Natural killer cell (primary cell): ENCODE data around the gene KBTBD3. TPM values are rescaled to one million over a fixed set of nuclear protein-coding genes. Genes with fewer than 3 reads are reported as not detected.

Source experiments
- ATAC-seq, 3 donors: fragments of 150-1000 bp in 2 of 3; fragments of 200-7000 bp in 1 of 3; cut with Tn5 transposase; 1 replicate in 1 of 3; 2 replicates in 2 of 3; pipeline ENCODE4 v1.10.0; 2021; ENCODE audit warnings: mild to moderate bottlenecking in 2 of 3, moderate library complexity in 2 of 3
- DNase-seq, 2 donors: peaks; one replicate each; pipeline versions ENCODE4 v3.0.0 to v3.0.0-alpha.2; 2013 to 2021; ENCODE audit warnings: mixed read lengths in 1 of 2
- H3K27ac ChIP-seq: one replicate; pipeline ENCODE4 v1.5.1; 2013; ENCODE audit warnings: mild to moderate bottlenecking, low read length
- H3K27me3 ChIP-seq: one replicate; pipeline ENCODE4 v1.6.1; 2013; ENCODE audit warnings: low read length; ENCODE audit not compliant: control insufficient read depth, insufficient read depth
- H3K36me3 ChIP-seq: one replicate; pipeline ENCODE4 v1.6.1; 2013; ENCODE audit warnings: low read length; ENCODE audit not compliant: control insufficient read depth, insufficient read depth
- H3K4me1 ChIP-seq: one replicate; pipeline ENCODE4 v1.6.1; 2013; ENCODE audit warnings: low read length; ENCODE audit not compliant: control insufficient read depth, insufficient read depth
- H3K4me3 ChIP-seq: one replicate; pipeline ENCODE4 v1.5.1; 2013; ENCODE audit warnings: low read length
- H3K9me3 ChIP-seq: one replicate; pipeline ENCODE4 v1.6.1; 2013; ENCODE audit warnings: low read length; ENCODE audit not compliant: control insufficient read depth, insufficient read depth
- H3K27ac Mint-ChIP-seq, 2 donors: one replicate each; pipeline ENCODE4 v1.8.0; 2022; ENCODE audit warnings: mild to moderate bottlenecking in 2 of 2, mixed read lengths in 2 of 2, moderate library complexity in 1 of 2
- H3K27me3 Mint-ChIP-seq, 2 donors: one replicate each; pipeline ENCODE4 v1.8.0; 2022; ENCODE audit warnings: low read depth in 2 of 2, mixed read lengths in 2 of 2
- H3K36me3 Mint-ChIP-seq: one replicate; pipeline ENCODE4 v1.8.0; 2022; ENCODE audit warnings: mixed read lengths
- H3K4me1 Mint-ChIP-seq, 2 donors: one replicate each; pipeline ENCODE4 v1.8.0; 2022; ENCODE audit warnings: mixed read lengths in 2 of 2
- H3K4me3 Mint-ChIP-seq: one replicate; pipeline ENCODE4 v1.8.0; 2022; ENCODE audit warnings: mild to moderate bottlenecking, moderate library complexity, mixed read lengths
- H3K9me3 Mint-ChIP-seq, 2 donors: one replicate each; pipeline ENCODE4 v1.8.0; 2022; ENCODE audit warnings: mixed read lengths in 2 of 2
- CTCF ChIP-seq: fragments of 200-600 bp; IDR thresholded peaks from one replicate; pipeline ENCODE4 v1.8.0; 2022; ENCODE audit warnings: antibody characterized with exemption
- WGBS: methylation state at CpG from one replicate; pipeline ENCODE4 v1.1.7; 2013; ENCODE audit warnings: missing lambda C conversion rate; ENCODE audit not compliant: insufficient coverage; 5-methylcytosine and 5-hydroxymethylcytosine counted together
- intact Hi-C: fragments of 100-400 bp; cut with micrococcal nuclease; formaldehyde crosslinking; loops from one replicate; pipeline ENCODE4 v1.14.2; 2022
- total RNA-seq, 4 donors: library from RNA; stranded (reverse); fragments of 120-200 nt in 1 of 4; gene quantifications; one replicate each; pipeline versions ENCODE4 v1.2.3 to v1.2.4, GENCODE V29; 2013 to 2022

Gene KBTBD3
- total RNA-seq, 3 donors from 2014 or later (not counting 1 experiment from before 2014, with no cell fraction given), result 9.0 to 12.7 (median 9.9) TPM

GRCh38 chr11:106070606-106071005 lies 6.5 kb downstream of the KBTBD3 start:
- DNase-seq, result no peak
- Mint-ChIP-seq H3K4me3 (no peak overlapping the region), H3K4me1 (peaks cover 11% of the 10 kb centered on the region in 2 donors), H3K27me3 (no peaks in the 10 kb centered on the region), H3K36me3 (no peaks in the 10 kb centered on the region), H3K9me3 (no peaks in the 10 kb centered on the region), H3K27ac (no peak overlapping the region)
- no peak for ATAC-seq
- Histone ChIP-seq H3K27ac (no peak overlapping the region), H3K27me3 (no peaks in the 10 kb centered on the region), H3K9me3 (no peaks in the 10 kb centered on the region), H3K4me1 (no peaks in the 10 kb centered on the region), H3K4me3 (no peak overlapping the region), H3K36me3 (no peaks in the 10 kb centered on the region)
- intact Hi-C loops, result no loop called here
- WGBS, result no CpG with 5 or more reads among the region's 3 CpGs
- no peak for TF ChIP-seq CTCF

- Histone ChIP-seq H3K4me1 (peaks cover 3% of the 10 kb centered on the region), H3K27me3 (no peaks in the 10 kb centered on the region), H3K27ac (no peak overlapping the region), H3K9me3 (no peaks in the 10 kb centered on the region), H3K4me3 (no peak overlapping the region), H3K36me3 (peaks cover 2% of the 10 kb centered on the region)
- TF ChIP-seq CTCF, result no peak
- Mint-ChIP-seq H3K27ac (no peak overlapping the region), H3K27me3 (no peaks in the 10 kb centered on the region), H3K4me1 (peaks cover 19 to 20% of the 10 kb centered on the region in 2 donors), H3K4me3 (no peak overlapping the region), H3K36me3 (no peaks in the 10 kb centered on the region), H3K9me3 (no peaks in the 10 kb centered on the region)
- intact Hi-C loops, result no loop called here
- ATAC-seq (no peak), DNase-seq (no peak)
Observed at GRCh38 chr11:106063009-106063408, 14.1 kb downstream of the KBTBD3 start.

GRCh38 chr11:106061954-106062949 lies 14.9 kb downstream of the KBTBD3 start:
- Mint-ChIP-seq H3K27me3 (no peaks in the 10 kb centered on the region), H3K9me3 (no peaks in the 10 kb centered on the region), H3K4me3 (no peak overlapping the region), H3K36me3 (no peaks in the 10 kb centered on the region), H3K4me1 (peaks cover 18 to 19% of the 10 kb centered on the region in 2 donors), H3K27ac (no peak overlapping the region)
- DNase-seq, result no peak
- Histone ChIP-seq H3K27ac (no peak overlapping the region), H3K4me1 (peaks cover 3% of the 10 kb centered on the region), H3K36me3 (peaks cover 2% of the 10 kb centered on the region), H3K27me3 (no peaks in the 10 kb centered on the region), H3K4me3 (no peak overlapping the region), H3K9me3 (no peaks in the 10 kb centered on the region)
- ATAC-seq, result no peak
- intact Hi-C loops, result no loop called here
- WGBS, result 90% methylated on average over 1 of the region's 1 CpG
- TF ChIP-seq CTCF, result no peak
